Naive B cell (primary cell): ENCODE measurements around the gene HLCS. TPM values are rescaled to one million over a fixed set of nuclear protein-coding genes. Genes with fewer than 3 reads are reported as not detected.
A peak's percentile ranks its signal among the peaks of the same experiment; 100 is the strongest.

Source experiments
- ATAC-seq, 2 donors: fragments of 150-1000 bp; cut with Tn5 transposase; 2 replicates each; pipeline ENCODE4 v1.10.0; 2021; ENCODE audit warnings: low read depth in 2 of 2, mild to moderate bottlenecking in 2 of 2, moderate library complexity in 2 of 2
- DNase-seq: peaks from one replicate; pipeline ENCODE4 v3.0.0; 2022
- H3K27ac Mint-ChIP-seq, 6 donors: one replicate each; pipeline ENCODE4 v1.8.0; 2020 to 2022; ENCODE audit warnings: mild to moderate bottlenecking in 6 of 6, mixed read lengths in 6 of 6, moderate library complexity in 5 of 6, inconsistent platforms in 2 of 6
- H3K27me3 Mint-ChIP-seq, 3 donors: one replicate each; pipeline ENCODE4 v1.8.0; 2021 to 2022; ENCODE audit warnings: mixed read lengths in 3 of 3, mild to moderate bottlenecking in 1 of 3
- H3K36me3 Mint-ChIP-seq, 2 donors: one replicate each; pipeline ENCODE4 v1.8.0; 2020 to 2022; ENCODE audit warnings: mixed read lengths in 2 of 2, inconsistent platforms in 1 of 2, mild to moderate bottlenecking in 1 of 2
- H3K4me1 Mint-ChIP-seq, 3 donors: one replicate each; pipeline ENCODE4 v1.8.0; 2020 to 2022; ENCODE audit warnings: mixed read lengths in 3 of 3, inconsistent platforms in 1 of 3, mild to moderate bottlenecking in 1 of 3, moderate library complexity in 1 of 3
- H3K4me3 Mint-ChIP-seq, 8 donors: one replicate each; pipeline ENCODE4 v1.8.0; 2020 to 2022; ENCODE audit warnings: mild to moderate bottlenecking in 8 of 8, mixed read lengths in 8 of 8, moderate library complexity in 8 of 8, inconsistent platforms in 2 of 8
- H3K9me3 Mint-ChIP-seq, 7 donors: one replicate each; pipeline ENCODE4 v1.8.0; 2020 to 2022; ENCODE audit warnings: mixed read lengths in 7 of 7, mild to moderate bottlenecking in 5 of 7, inconsistent platforms in 2 of 7, moderate library complexity in 1 of 7
- polyA plus RNA-seq, 6 donors: library from polyadenylated mRNA; unstranded; fragments of 300-500 nt; fragmentation: Illumina TruSeq; gene quantifications; one replicate each; pipeline ENCODE4 v1.2.3, GENCODE V29; 2021; ENCODE audit warnings: low read depth in 6 of 6

The HLCS gene
- polyA plus RNA-seq, 6 donors from 2014 or later = 5.5 to 8.4 (median 7.3) TPM

GRCh38 chr21:36890086-36890485, 76.4 kb downstream of the HLCS start:
- no peak for ATAC-seq
- peaks cover 17 to 23% of the 10 kb centered on the region in 2 donors for H3K36me3 Mint-ChIP-seq
- no peaks in the 10 kb centered on the region for H3K27me3 Mint-ChIP-seq
- H3K27ac Mint-ChIP-seq = peak overlapping the region in 1 of 6 donors; percentile 25
- no peaks in the 10 kb centered on the region for H3K4me1 Mint-ChIP-seq
- DNase-seq = no peak
- no peak overlapping the region for H3K4me3 Mint-ChIP-seq
- H3K9me3 Mint-ChIP-seq = peaks cover 0 to 1% (median 0%) of the 10 kb centered on the region in 7 donors

GRCh38 chr21:36889401-36889800, 77.1 kb downstream of the HLCS start:
- ATAC-seq = no peak
- no peak overlapping the region for H3K27ac Mint-ChIP-seq
- H3K4me3 Mint-ChIP-seq = no peak overlapping the region
- no peak for DNase-seq
- peaks cover 0 to 6% (median 5%) of the 10 kb centered on the region in 7 donors for H3K9me3 Mint-ChIP-seq
- no peaks in the 10 kb centered on the region for H3K27me3 Mint-ChIP-seq
- H3K4me1 Mint-ChIP-seq = no peaks in the 10 kb centered on the region
- peaks cover 21% of the 10 kb centered on the region in 2 donors for H3K36me3 Mint-ChIP-seq

- H3K36me3 Mint-ChIP-seq = peaks cover 22 to 29% of the 10 kb centered on the region in 2 donors
- no peak for ATAC-seq
- H3K27ac Mint-ChIP-seq = no peak overlapping the region
- H3K4me3 Mint-ChIP-seq = no peak overlapping the region
- H3K4me1 Mint-ChIP-seq = no peaks in the 10 kb centered on the region
- no peaks in the 10 kb centered on the region for H3K27me3 Mint-ChIP-seq
- H3K9me3 Mint-ChIP-seq = peaks cover 0 to 16% (median 14%) of the 10 kb centered on the region in 7 donors
- no peak for DNase-seq
Measured at GRCh38 chr21:36888466-36888865, 78.0 kb downstream of the HLCS start.

DNA sequence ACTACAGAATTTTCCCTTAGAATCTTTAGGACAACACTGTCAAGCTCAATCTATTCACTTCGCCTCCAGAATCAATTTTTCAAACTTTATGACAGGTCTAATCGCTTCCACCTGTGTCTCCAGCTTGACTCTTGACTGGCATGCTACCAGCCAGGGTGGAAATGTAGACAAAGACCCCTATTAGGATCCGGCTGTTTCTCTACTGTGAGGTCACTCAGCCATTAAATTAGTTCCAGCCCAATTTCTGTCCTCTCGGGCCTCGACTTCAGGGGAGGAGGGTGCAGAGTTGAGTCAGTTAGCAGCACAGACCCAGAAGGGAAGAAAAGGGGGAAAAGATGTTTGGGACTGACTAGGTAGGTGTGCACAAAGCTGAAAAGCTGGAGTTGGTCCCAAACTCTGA, 78.5 kb downstream of the HLCS start:
- ATAC-seq (no peak), DNase-seq (no peak)
- Mint-ChIP-seq H3K4me3 (no peak overlapping the region), H3K4me1 (no peaks in the 10 kb centered on the region), H3K27ac (no peak overlapping the region), H3K27me3 (no peaks in the 10 kb centered on the region), H3K9me3 (peaks cover 0 to 21% (median 16%) of the 10 kb centered on the region in 7 donors), H3K36me3 (peaks cover 23 to 34% of the 10 kb centered on the region in 2 donors)

DNA sequence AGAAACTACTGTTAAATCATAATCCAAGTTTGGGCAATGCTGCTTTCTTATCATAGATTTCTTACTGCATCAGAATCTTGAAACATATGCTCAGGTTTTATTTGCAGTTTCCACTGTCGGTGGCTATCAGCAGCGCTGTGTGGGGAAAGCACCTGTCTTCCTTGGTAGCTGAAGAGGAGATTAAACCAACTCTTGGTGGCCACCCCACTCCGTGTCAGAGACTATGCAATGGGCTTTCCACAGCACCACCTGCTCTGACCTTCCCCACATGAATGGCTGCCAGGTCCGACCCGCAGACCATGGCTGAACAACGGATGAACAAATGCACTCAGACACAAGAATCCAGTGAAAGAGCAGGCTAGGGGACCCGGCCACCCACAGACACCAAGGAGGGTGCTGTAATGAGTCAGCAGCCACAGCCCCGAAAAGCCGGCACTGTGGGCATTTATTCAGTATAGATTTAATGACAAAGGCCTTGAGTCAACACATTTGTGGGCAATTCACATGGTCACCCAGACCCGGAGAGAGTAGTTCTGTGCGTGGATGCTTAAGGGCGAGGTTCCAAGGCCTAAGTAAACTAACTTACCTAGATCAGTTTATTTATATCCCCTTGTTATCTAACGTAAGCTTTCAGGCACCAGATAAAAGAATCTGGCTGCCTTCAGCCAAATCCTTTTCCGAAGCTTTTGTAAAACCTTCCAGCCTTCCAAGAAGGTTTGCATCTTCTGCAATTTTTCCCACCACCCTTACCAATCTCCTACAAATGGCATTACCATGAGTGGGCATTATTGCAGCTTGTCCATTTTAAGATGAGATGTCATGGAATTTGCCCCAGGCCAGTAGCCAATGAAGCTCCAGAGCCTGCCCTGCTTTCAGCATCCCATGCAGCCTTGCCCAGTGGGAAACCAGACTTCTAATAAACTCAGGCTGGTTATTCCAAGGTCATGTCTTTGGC, 82.7 kb downstream of the HLCS start:
- H3K4me3 Mint-ChIP-seq = no peak overlapping the region
- H3K4me1 Mint-ChIP-seq = no peaks in the 10 kb centered on the region
- peaks cover 0 to 30% (median 20%) of the 10 kb centered on the region in 7 donors for H3K9me3 Mint-ChIP-seq
- H3K27me3 Mint-ChIP-seq = no peaks in the 10 kb centered on the region
- no peak overlapping the region for H3K27ac Mint-ChIP-seq
- ATAC-seq (no peak), DNase-seq (no peak)
- H3K36me3 Mint-ChIP-seq = peaks cover 23 to 33% of the 10 kb centered on the region in 2 donors

DNA sequence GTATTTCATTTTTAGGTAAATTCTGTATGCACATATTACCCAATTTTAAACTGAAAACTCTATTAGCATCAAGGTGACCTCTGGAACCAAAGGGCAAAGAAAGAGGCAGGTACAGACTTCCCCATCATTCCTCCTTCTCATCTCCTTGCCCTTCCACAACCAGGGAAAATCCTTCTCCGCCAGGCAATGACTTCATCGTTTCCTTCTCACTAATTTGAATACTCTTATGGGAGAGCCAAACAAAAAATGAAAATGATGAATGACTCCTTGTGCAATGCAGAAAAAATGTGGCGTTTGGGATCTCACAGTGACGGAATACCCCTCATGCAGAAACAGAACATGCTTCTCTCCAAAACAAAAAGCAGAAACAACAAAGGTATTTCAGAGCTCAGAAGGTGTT, 83.7 kb downstream of the HLCS start:
- DNase-seq (no peak), ATAC-seq (no peak)
- Mint-ChIP-seq H3K27ac (no peak overlapping the region), H3K36me3 (peaks cover 33 to 39% of the 10 kb centered on the region in 2 donors), H3K9me3 (peaks cover 0 to 40% (median 30%) of the 10 kb centered on the region in 7 donors), H3K4me1 (no peaks in the 10 kb centered on the region), H3K4me3 (no peak overlapping the region), H3K27me3 (no peaks in the 10 kb centered on the region)

DNA sequence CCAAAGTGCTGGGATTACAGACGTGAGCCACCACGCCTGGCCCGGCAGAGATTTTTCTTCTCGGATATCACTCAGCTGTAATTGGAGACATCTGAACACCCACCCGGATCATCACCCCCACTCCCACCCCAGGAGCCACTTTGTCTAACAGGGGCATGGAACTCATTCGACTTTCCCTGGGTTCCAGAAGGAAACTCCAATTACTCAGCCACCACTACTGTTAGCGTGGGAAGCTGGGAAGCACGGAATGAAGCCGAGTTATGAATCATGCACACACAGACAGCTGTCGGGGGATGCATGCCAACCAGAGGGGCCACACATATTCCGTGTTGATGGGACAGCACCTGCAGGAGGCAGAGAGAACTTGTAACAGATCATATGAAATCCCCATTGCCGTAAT, 85.2 kb downstream of the HLCS start:
- Mint-ChIP-seq H3K4me3 (no peak overlapping the region), H3K27ac (no peak overlapping the region)

GRCh38 chr21:36879827-36880226, 86.6 kb downstream of the HLCS start:
- Mint-ChIP-seq H3K27ac (no peak overlapping the region), H3K27me3 (no peaks in the 10 kb centered on the region), H3K9me3 (peaks cover 0 to 42% (median 34%) of the 10 kb centered on the region in 7 donors), H3K4me3 (no peak overlapping the region), H3K4me1 (no peaks in the 10 kb centered on the region), H3K36me3 (peaks cover 44 to 47% of the 10 kb centered on the region in 2 donors)
- no peak for DNase-seq
- ATAC-seq = no peak

More for the DNA sequence above, 85.2 kb downstream of the HLCS start:
- Mint-ChIP-seq H3K27me3 (no peaks in the 10 kb centered on the region), H3K36me3 (peaks cover 44 to 49% of the 10 kb centered on the region in 2 donors), H3K4me1 (no peaks in the 10 kb centered on the region), H3K9me3 (peaks cover 0 to 42% (median 36%) of the 10 kb centered on the region in 7 donors)
- no peak for ATAC-seq
- no peak for DNase-seq

- H3K27ac Mint-ChIP-seq = no peak overlapping the region
- H3K9me3 Mint-ChIP-seq = peaks cover 0 to 21% (median 16%) of the 10 kb centered on the region in 7 donors
- no peaks in the 10 kb centered on the region for H3K4me1 Mint-ChIP-seq
Measured at GRCh38 chr21:36877741-36878140, 88.7 kb downstream of the HLCS start.

GRCh38 chr21:36874665-36875064, 91.8 kb downstream of the HLCS start:
- Mint-ChIP-seq H3K4me3 (no peak overlapping the region), H3K27ac (no peak overlapping the region), H3K4me1 (no peaks in the 10 kb centered on the region), H3K9me3 (peaks cover 0 to 19% (median 10%) of the 10 kb centered on the region in 7 donors), H3K27me3 (no peaks in the 10 kb centered on the region), H3K36me3 (peaks cover 16 to 21% of the 10 kb centered on the region in 2 donors)
- no peak for ATAC-seq
- no peak for DNase-seq

More at GRCh38 chr21:36877741-36878140, 88.7 kb downstream of the HLCS start:
- no peak overlapping the region for H3K4me3 Mint-ChIP-seq
- H3K27me3 Mint-ChIP-seq = no peaks in the 10 kb centered on the region
- DNase-seq (no peak), ATAC-seq (no peak)
- H3K36me3 Mint-ChIP-seq = peaks cover 27 to 30% of the 10 kb centered on the region in 2 donors

- no peaks in the 10 kb centered on the region for H3K27me3 Mint-ChIP-seq
- H3K4me3 Mint-ChIP-seq = no peak overlapping the region
- peaks cover 0 to 14% (median 10%) of the 10 kb centered on the region in 7 donors for H3K9me3 Mint-ChIP-seq
- H3K36me3 Mint-ChIP-seq = peaks cover 16 to 19% of the 10 kb centered on the region in 2 donors
- no peak overlapping the region for H3K27ac Mint-ChIP-seq
- DNase-seq (no peak), ATAC-seq (no peak)
- no peaks in the 10 kb centered on the region for H3K4me1 Mint-ChIP-seq
Measured at GRCh38 chr21:36873513-36873912, 93.0 kb downstream of the HLCS start.

DNA sequence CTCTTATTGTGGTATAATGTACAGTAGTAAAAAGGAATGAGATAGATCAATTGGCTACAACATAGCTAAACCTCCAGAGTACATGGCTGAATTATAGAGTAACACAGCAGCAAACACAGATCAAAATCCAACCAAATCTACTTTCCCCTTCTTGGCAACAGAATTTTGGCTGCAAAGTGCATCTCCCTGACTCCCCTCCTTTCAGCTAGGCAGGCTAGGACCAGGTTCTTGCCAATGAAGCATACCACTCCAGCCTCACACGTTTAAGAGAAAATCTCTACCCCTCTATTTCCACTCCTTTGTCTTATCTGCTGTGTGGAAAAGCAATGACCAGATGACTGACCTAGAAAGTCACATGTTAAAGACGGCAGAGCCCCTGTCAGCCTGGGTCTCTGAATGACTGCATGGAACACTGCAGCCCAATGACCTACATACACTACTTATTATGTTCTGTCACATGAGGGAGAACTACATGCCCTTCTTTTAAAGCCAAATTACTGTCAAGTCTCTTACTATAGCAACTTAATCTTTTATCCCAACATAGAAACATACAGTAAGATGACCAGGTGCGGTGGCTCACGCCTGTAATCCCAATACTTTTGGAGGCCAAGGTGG, 99.1 kb downstream of the HLCS start:
- no peaks in the 10 kb centered on the region for H3K9me3 Mint-ChIP-seq
- DNase-seq (no peak), ATAC-seq (no peak)
- peaks cover 0 to 6% of the 10 kb centered on the region in 2 donors for H3K36me3 Mint-ChIP-seq
- peaks cover 10 to 19% (median 18%) of the 10 kb centered on the region in 3 donors for H3K4me1 Mint-ChIP-seq
- H3K4me3 Mint-ChIP-seq = no peak overlapping the region
- H3K27ac Mint-ChIP-seq = peak overlapping the region in 1 of 6 donors; percentile 82
- H3K27me3 Mint-ChIP-seq = no peaks in the 10 kb centered on the region

DNA sequence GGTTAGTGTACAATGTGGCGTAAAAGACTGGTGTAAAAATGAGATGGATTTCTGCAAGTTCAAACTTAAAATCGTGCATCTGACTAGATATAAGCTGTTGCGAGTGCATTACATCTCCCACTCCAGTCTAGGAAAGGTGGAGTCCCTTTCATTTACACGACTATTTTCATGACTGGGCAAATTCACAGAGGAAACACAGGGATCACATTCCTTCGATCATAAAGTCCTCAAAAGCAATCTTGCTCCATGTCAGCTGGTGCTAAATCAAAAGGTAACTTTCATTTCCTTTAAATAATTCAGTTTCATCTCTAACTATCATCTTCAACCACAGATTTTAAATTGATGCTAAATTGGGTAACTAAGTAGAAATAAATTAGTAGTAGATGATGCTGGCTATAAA, 100.0 kb downstream of the HLCS start:
- ATAC-seq = no peak

More for the DNA sequence above, 100.0 kb downstream of the HLCS start:
- Mint-ChIP-seq H3K9me3 (no peaks in the 10 kb centered on the region), H3K27me3 (no peaks in the 10 kb centered on the region), H3K4me3 (no peak overlapping the region), H3K36me3 (peaks cover 0 to 6% of the 10 kb centered on the region in 2 donors), H3K27ac (no peak overlapping the region), H3K4me1 (peaks cover 15 to 19% (median 18%) of the 10 kb centered on the region in 3 donors)
- no peak for DNase-seq
